ENCODE measurements around the gene ADAMTSL3. TPM values are rescaled to one million over a fixed set of nuclear protein-coding genes. Genes with fewer than 3 reads are reported as not detected.
A peak's percentile ranks its signal among the peaks of the same experiment; 100 is the strongest.

Gene ADAMTSL3
- total RNA-seq, 4 donors from 2014 or later, result 4.9 to 8.8 (median 6.8) TPM

GRCh38 chr15:83653288-83653638, 660 bp upstream of the ADAMTSL3 start:
- Histone ChIP-seq H3K27me3 (peaks cover 32% of the 10 kb centered on the region), H3K9me3 (no peaks in the 10 kb centered on the region), H3K27ac (peak overlapping the region; percentile 51 to 90 (median 78)), H3K36me3 (no peaks in the 10 kb centered on the region), H3K4me3 (peak overlapping the region in 3 of 4 donors; percentile 38 to 50 (median 45)), H3K4me1 (peaks cover 0 to 7% (median 0%) of the 10 kb centered on the region in 4 donors)
- 41% methylated on average over 13 of the region's 18 CpGs; no CpG with 5 or more reads in 1 of the 2 donors for WGBS, 2 donors (ENCODE audit: low coverage in 1 of 2)
- DNase-seq, result no peak
- intact Hi-C loops (cut with DNase I; ENCODE audit: low total_unique reads), result loop anchor here (5.0 to 10.0 kb wide), 2 partner anchors 94 to 202 kb away; no protein-coding TSS in a partner anchor
- TF ChIP-seq POLR2A (IDR thresholded peaks at IDR 0.05) (no peak), POLR2AphosphoS5 (IDR thresholded peaks at IDR 0.05) (no peak)
- in situ Hi-C loops (cut with MboI; ENCODE audit: low pct_ligation_motif_present in 1 of 4, low pct_unique_long_range_greater_than_20kb in 1 of 4, low sequenced_read_pairs in 3 of 4), result no loop called here

- 33% methylated on average over 62 of the region's 67 CpGs; no CpG with 5 or more reads in 1 of the 2 donors for WGBS, 2 donors (ENCODE audit: low coverage in 1 of 2)
- in situ Hi-C loops (cut with MboI; ENCODE audit: low pct_ligation_motif_present in 1 of 4, low pct_unique_long_range_greater_than_20kb in 1 of 4, low sequenced_read_pairs in 3 of 4) (no loop called here), intact Hi-C loops (cut with DNase I; ENCODE audit: low total_unique reads) (loop anchor here (2.0 to 10.0 kb wide), 3 partner anchors 38 to 200 kb away; no protein-coding TSS in a partner anchor)
- Histone ChIP-seq H3K9me3 (no peaks in the 10 kb centered on the region), H3K4me1 (peaks cover 0 to 9% (median 0%) of the 10 kb centered on the region in 4 donors), H3K27ac (peak overlapping the region; percentile 51 to 90 (median 78)), H3K27me3 (peaks cover 32% of the 10 kb centered on the region), H3K36me3 (no peaks in the 10 kb centered on the region), H3K4me3 (peak overlapping the region; percentile 38 to 64 (median 48))
- no peak for DNase-seq
- TF ChIP-seq POLR2A (IDR thresholded peaks at IDR 0.05) (no peak), EP300 (IDR thresholded peaks at IDR 0.05; ENCODE audit: low read depth) (no peak), POLR2AphosphoS5 (IDR thresholded peaks at IDR 0.05) (no peak), CTCF (IDR thresholded peaks at IDR 0.05) (no peak)
Measured at GRCh38 chr15:83654379-83655236, 685 bp downstream of the ADAMTSL3 start.

GRCh38 chr15:83655237-83655616, 1.3 kb downstream of the ADAMTSL3 start:
- no peak for DNase-seq
- in situ Hi-C loops (cut with MboI; ENCODE audit: low pct_ligation_motif_present in 1 of 4, low pct_unique_long_range_greater_than_20kb in 1 of 4, low sequenced_read_pairs in 3 of 4) (no loop called here), intact Hi-C loops (cut with DNase I; ENCODE audit: low total_unique reads) (loop anchor here (2.0 to 10.0 kb wide), 2 partner anchors 38 to 200 kb away; no protein-coding TSS in a partner anchor)
- H3K27ac ChIP-seq, result peak overlapping the region; percentile 51 to 90 (median 78)
- H3K4me1 ChIP-seq, result peaks cover 0 to 9% (median 0%) of the 10 kb centered on the region in 4 donors
- no peaks in the 10 kb centered on the region for H3K9me3 ChIP-seq
- H3K4me3 ChIP-seq, result peak overlapping the region in 3 of 4 donors; percentile 38 to 50 (median 45)
- TF ChIP-seq POLR2AphosphoS5 (IDR thresholded peaks at IDR 0.05) (no peak), CTCF (IDR thresholded peaks at IDR 0.05) (no peak), POLR2A (IDR thresholded peaks at IDR 0.05) (no peak), EP300 (IDR thresholded peaks at IDR 0.05; ENCODE audit: low read depth) (no peak)
- 73 to 77% methylated on average over 4 to 8 of the region's 8 CpGs for WGBS, 2 donors (ENCODE audit: low coverage in 1 of 2)
- H3K27me3 ChIP-seq, result peaks cover 32% of the 10 kb centered on the region
- H3K36me3 ChIP-seq, result no peaks in the 10 kb centered on the region

GRCh38 chr15:83656192-83656591, 2.3 kb downstream of the ADAMTSL3 start:
- intact Hi-C loops (cut with DNase I; ENCODE audit: low total_unique reads), result loop anchor here (10.0 kb wide), 1 partner anchor 199 kb away; no protein-coding TSS in a partner anchor
- 67 to 87% methylated on average over 5 of the region's 5 CpGs for WGBS, 2 donors (ENCODE audit: low coverage in 1 of 2)
- H3K4me1 ChIP-seq, result peaks cover 0 to 9% (median 0%) of the 10 kb centered on the region in 4 donors

More at GRCh38 chr15:83656192-83656591, 2.3 kb downstream of the ADAMTSL3 start:
- Histone ChIP-seq H3K36me3 (no peaks in the 10 kb centered on the region), H3K4me3 (no peak overlapping the region), H3K27me3 (peaks cover 32% of the 10 kb centered on the region), H3K27ac (peak overlapping the region; percentile 18 to 90 (median 40)), H3K9me3 (no peaks in the 10 kb centered on the region)
- in situ Hi-C loops (cut with MboI; ENCODE audit: low pct_ligation_motif_present in 1 of 4, low pct_unique_long_range_greater_than_20kb in 1 of 4, low sequenced_read_pairs in 3 of 4), result no loop called here
- TF ChIP-seq POLR2AphosphoS5 (IDR thresholded peaks at IDR 0.05) (no peak), POLR2A (IDR thresholded peaks at IDR 0.05) (no peak), CTCF (IDR thresholded peaks at IDR 0.05) (no peak), EP300 (IDR thresholded peaks at IDR 0.05; ENCODE audit: low read depth) (no peak)
- no peak for DNase-seq

All from transverse colon (tissue), 4 donors.